ENCODE results near the gene FER1L5. TPM values are rescaled to one million over a fixed set of nuclear protein-coding genes. Genes with fewer than 3 reads are reported as not detected.

The FER1L5 gene
- total and polyA plus RNA-seq, 2 donors (not counting 3 experiments of a cell fraction or from before 2014, with no cell fraction given): not detected

DNA sequence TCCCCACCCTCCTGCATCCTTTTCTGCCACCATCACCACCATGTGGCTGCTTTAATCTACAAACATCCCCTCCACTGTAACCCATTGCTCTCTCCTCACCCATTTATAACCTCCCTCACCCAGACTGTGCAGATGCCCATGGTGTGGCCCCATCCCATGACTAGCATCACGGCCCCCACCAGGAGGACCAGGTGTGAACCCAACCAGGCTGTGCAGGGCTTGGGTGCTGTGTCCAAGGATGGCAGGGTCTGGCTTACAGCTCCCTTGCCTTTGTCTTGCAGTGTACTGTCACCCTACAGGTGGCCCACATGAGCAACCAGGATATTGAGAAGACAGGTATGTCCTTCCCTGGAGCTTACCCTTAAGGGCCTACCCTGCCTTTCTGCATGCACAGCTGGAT is 6.8 kb downstream of the FER1L5 start:
- peaks cover 2 to 7% of the 10 kb centered on the region in 2 experiments for H3K27me3 ChIP-seq (ENCODE audit: control insufficient read depth in 2 of 2, insufficient read depth in 2 of 2, low read length in 2 of 2)
- no peaks in the 10 kb centered on the region for H3K9me1 ChIP-seq (replicated peaks; ENCODE audit: control insufficient read depth, extremely low read depth, insufficient read depth, low read length)
- H4K20me1 ChIP-seq (replicated peaks; ENCODE audit: control insufficient read depth, extremely low read depth, insufficient read depth, low read length): no peaks in the 10 kb centered on the region
- no peak for TF ChIP-seq MAX (IDR thresholded peaks at IDR 0.05; ENCODE audit: insufficient read depth, insufficient read length)
- no peak for TF ChIP-seq POLR2A (IDR thresholded peaks at IDR 0.05; ENCODE audit: low read depth, low read length)
- H3K9me3 ChIP-seq (replicated peaks; ENCODE audit: control insufficient read depth, insufficient read depth, low read length): no peaks in the 10 kb centered on the region
- DNase-seq (ENCODE audit: low read depth, low spot score) (no peak), FAIRE-seq (no peak)
- H3K4me3 ChIP-seq (replicated peaks in 1 of 3; ENCODE audit: insufficient read depth in 1 of 3, low read depth in 1 of 3, low read length in 3 of 3): no peak overlapping the region
- no peak overlapping the region for H3K9ac ChIP-seq (replicated peaks; ENCODE audit: extremely low read depth, insufficient read depth, low read length)
- intact Hi-C loops (cut with micrococcal nuclease) (no loop called here), dilution Hi-C loops (cut with MboI; ENCODE audit: extremely low pct_ligation_motif_present, low sequenced_read_pairs) (no loop called here)
- H3K4me2 ChIP-seq (ENCODE audit: insufficient read depth, low read length): no peak overlapping the region
- no peaks in the 10 kb centered on the region for H3K36me3 ChIP-seq (ENCODE audit: control insufficient read depth in 2 of 2, extremely low read depth in 1 of 2, insufficient read depth in 2 of 2, low read length in 2 of 2)
- H2AFZ ChIP-seq (ENCODE audit: low read depth, low read length): no peak overlapping the region
- no peaks in the 10 kb centered on the region for H3K79me2 ChIP-seq (ENCODE audit: control insufficient read depth, insufficient read depth, low read length)
- no peaks in the 10 kb centered on the region for H3K4me1 ChIP-seq (ENCODE audit: control insufficient read depth, extremely low read depth, insufficient read depth, low read length)
- no peak overlapping the region for H3K27ac ChIP-seq (ENCODE audit: insufficient read depth, low read depth, low read length)
- BruUV-seq (replicated peaks): no TSS peak
- POLR2A ChIA-PET: no interaction called here
- CTCF ChIA-PET: interaction anchor here (1.1 kb wide), 1 partner anchor 151 kb away, joined by 4 read pairs; no protein-coding TSS in a partner anchor

- Histone ChIP-seq H3K27me3 (ENCODE audit: control insufficient read depth in 2 of 2, insufficient read depth in 2 of 2, low read length in 2 of 2) (peaks cover 4 to 10% of the 10 kb centered on the region in 2 experiments), H3K9me3 (replicated peaks; ENCODE audit: control insufficient read depth, insufficient read depth, low read length) (no peaks in the 10 kb centered on the region), H3K36me3 (ENCODE audit: control insufficient read depth in 2 of 2, extremely low read depth in 1 of 2, insufficient read depth in 2 of 2, low read length in 2 of 2) (no peaks in the 10 kb centered on the region), H2AFZ (ENCODE audit: low read depth, low read length) (no peak overlapping the region), H3K9me1 (replicated peaks; ENCODE audit: control insufficient read depth, extremely low read depth, insufficient read depth, low read length) (no peaks in the 10 kb centered on the region), H3K4me3 (replicated peaks in 1 of 3; ENCODE audit: insufficient read depth in 1 of 3, low read depth in 1 of 3, low read length in 3 of 3) (no peak overlapping the region), H3K27ac (ENCODE audit: insufficient read depth, low read depth, low read length) (no peak overlapping the region), H3K79me2 (ENCODE audit: control insufficient read depth, insufficient read depth, low read length) (no peaks in the 10 kb centered on the region), H3K4me1 (ENCODE audit: control insufficient read depth, extremely low read depth, insufficient read depth, low read length) (no peaks in the 10 kb centered on the region), H3K9ac (replicated peaks; ENCODE audit: extremely low read depth, insufficient read depth, low read length) (no peak overlapping the region), H4K20me1 (replicated peaks; ENCODE audit: control insufficient read depth, extremely low read depth, insufficient read depth, low read length) (no peaks in the 10 kb centered on the region), H3K4me2 (ENCODE audit: insufficient read depth, low read length) (no peak overlapping the region)
- ChIA-PET POLR2A (no interaction called here), CTCF (interaction anchor here (1.0 kb wide), 1 partner anchor 13 kb away, joined by 3 read pairs; no protein-coding TSS in a partner anchor)
- no peak for TF ChIP-seq MYC (IDR thresholded peaks at IDR 0.05; ENCODE audit: low read depth, low read length)
- TF ChIP-seq EZH2 (IDR thresholded peaks at IDR 0.05; ENCODE audit: borderline replicate concordance, low read depth, low read length, severe bottlenecking): no peak
- TF ChIP-seq MAX (IDR thresholded peaks at IDR 0.05; ENCODE audit: insufficient read depth, insufficient read length): no peak
- TF ChIP-seq CTCF (IDR thresholded peaks at IDR 0.05; ENCODE audit: extremely low read depth in 1 of 2, insufficient read depth in 1 of 2, low read depth in 1 of 2, low read length in 2 of 2): no peak
- no peak for TF ChIP-seq POLR2A (IDR thresholded peaks at IDR 0.05; ENCODE audit: low read depth, low read length)
- no peak for TF ChIP-seq FOS (IDR thresholded peaks at IDR 0.05; ENCODE audit: borderline replicate concordance, insufficient read depth, low read length)
- TF ChIP-seq POLR2AphosphoS5 (IDR thresholded peaks at IDR 0.05; ENCODE audit: insufficient read depth, low read depth, low read length): no peak
- TF ChIP-seq GATA2 (IDR thresholded peaks at IDR 0.05; ENCODE audit: insufficient read depth, insufficient read length, low read depth, low read length): no peak
- no peak for TF ChIP-seq JUN (IDR thresholded peaks at IDR 0.05; ENCODE audit: borderline replicate concordance, insufficient read depth, insufficient read length, low read depth)
- dilution Hi-C loops (cut with MboI; ENCODE audit: extremely low pct_ligation_motif_present, low sequenced_read_pairs) (no loop called here), intact Hi-C loops (cut with micrococcal nuclease) (no loop called here)
- BruUV-seq (replicated peaks): no TSS peak
- DNase-seq (ENCODE audit: low read depth, low spot score): no peak
- no peak for FAIRE-seq
Observed at GRCh38 chr2:96651793-96652192, 9.2 kb downstream of the FER1L5 start.

All from endothelial cell of umbilical vein (primary cell).